22Rv1 (cell line): ENCODE results near the gene TXNDC15.
"Not testable (repeated sequence)": the region's sequence is repeated elsewhere in the genome, so short reads cannot be mapped to it uniquely, and the experiment has no call there.

Source experiments
- H3K27ac ChIP-seq: fragments of 450-650 bp; 2 replicates; pipeline ENCODE4 v1.5.1; 2017
- ZFX ChIP-seq: fragments of 450-650 bp; IDR thresholded peaks from 2 replicates; pipeline ENCODE4 v1.6.1; 2017; ENCODE audit warnings: antibody characterized with exemption, borderline replicate concordance
- TF ChIP-seq, protein P1 (sequence below): fragments of 450-650 bp; IDR thresholded peaks from 2 replicates; pipeline ENCODE4 v1.5.1; 2017; ENCODE audit warnings: mild to moderate bottlenecking

TXNDC15 gene

DNA sequence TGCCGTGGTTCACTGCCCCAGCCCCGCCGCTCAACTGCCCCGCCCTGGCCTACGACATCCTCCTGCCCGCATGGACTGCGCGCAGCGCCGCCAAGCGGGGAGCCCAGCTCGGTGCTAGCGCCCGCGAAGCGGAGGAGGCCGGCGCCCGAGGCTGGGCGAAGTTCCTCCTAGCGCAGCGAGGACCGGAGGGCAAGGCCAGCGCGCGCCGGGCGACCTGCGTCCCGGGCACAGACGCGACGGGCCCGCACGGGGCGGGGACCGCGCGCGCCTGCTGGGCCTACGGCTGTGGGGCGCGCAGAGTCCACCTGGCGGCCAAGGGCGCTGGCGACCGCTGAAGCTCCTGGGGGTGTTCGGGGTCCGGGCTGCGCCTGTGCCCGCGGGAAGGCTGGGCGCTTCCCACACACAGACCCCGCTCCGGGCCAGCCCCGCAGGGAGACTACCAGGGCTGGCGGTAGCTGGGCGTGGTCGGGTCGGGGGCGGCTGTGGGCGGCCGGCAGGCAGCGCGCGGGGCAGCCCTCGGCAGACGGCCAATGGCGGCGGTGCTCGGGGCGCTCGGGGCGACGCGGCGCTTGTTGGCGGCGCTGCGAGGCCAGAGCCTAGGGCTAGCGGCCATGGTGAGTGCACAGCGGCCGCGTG, 30.6 kb downstream of the TXNDC15 start, which contains the start of gene PCBD2:
Gene PCBD2 (plus strand): TSS at position 522 of the 636 bp plus-strand sequence. CDS start 9 bp downstream, at position 531.
- TF ChIP-seq ZFX: no peak
- TF ChIP-seq, protein P1, sequence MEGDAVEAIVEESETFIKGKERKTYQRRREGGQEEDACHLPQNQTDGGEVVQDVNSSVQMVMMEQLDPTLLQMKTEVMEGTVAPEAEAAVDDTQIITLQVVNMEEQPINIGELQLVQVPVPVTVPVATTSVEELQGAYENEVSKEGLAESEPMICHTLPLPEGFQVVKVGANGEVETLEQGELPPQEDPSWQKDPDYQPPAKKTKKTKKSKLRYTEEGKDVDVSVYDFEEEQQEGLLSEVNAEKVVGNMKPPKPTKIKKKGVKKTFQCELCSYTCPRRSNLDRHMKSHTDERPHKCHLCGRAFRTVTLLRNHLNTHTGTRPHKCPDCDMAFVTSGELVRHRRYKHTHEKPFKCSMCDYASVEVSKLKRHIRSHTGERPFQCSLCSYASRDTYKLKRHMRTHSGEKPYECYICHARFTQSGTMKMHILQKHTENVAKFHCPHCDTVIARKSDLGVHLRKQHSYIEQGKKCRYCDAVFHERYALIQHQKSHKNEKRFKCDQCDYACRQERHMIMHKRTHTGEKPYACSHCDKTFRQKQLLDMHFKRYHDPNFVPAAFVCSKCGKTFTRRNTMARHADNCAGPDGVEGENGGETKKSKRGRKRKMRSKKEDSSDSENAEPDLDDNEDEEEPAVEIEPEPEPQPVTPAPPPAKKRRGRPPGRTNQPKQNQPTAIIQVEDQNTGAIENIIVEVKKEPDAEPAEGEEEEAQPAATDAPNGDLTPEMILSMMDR: peak; percentile 96
- peak within 1 kb of the TSS; percentile 100 for H3K27ac ChIP-seq

DNA sequence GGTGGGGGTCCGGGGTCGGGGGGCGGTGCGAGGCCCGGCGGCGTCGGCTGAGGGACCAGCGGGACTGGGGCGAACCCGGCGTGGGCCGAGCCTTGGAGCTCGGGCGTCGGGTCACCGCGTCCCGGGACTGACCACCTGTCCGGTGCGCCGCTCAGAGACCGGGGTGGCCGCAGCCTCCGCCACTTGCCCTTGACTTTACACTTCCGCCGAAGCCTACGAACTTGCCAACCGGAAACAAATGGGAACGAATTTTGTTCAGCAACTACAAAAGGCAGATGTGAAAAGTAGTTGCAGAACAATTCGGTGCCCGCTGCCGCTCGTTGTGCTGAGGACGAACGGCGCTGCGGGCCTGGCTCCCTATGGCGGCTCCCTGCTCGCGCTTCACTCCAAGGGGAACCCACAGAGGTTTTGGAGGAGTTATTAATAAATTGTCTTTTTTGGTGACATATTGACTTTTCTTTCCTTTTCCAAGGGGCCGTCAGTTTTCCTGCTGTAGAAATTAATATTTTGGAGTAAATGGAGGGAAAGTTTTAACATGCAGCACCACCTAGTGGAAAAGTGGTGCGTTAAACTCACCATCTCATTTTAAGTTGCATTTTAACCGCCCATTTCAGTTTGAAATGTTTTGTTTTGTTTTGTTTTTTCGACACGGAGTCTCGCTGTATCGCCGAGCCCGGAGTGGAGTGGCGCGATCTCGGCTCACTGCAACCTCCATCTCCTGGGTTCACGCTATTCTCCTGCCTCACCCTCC, 31.2 kb downstream of the TXNDC15 start:
- H3K27ac ChIP-seq: peak overlapping the region; percentile 100
- TF ChIP-seq, protein P1: peak; percentile 84
- TF ChIP-seq ZFX: no peak

DNA sequence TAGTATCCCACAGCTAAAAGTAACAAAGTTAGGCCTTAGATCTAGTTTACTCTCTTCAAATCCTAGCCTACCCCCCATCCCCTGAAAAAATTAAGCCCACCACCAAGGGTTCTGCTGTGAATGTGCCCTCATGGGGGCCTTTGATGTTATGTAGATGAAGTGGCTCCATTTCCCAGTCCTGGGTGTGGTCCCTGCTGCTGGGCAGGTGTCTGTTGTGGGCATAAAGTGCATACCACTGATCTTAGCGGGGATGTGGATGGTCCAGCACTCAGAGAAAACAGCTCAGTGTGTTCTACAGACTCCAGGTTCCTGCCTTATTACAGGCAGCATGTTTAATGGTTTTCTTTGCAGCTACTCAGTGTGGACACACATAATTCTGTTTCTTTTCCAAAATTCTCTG, 32.6 kb downstream of the TXNDC15 start:
- no peak for TF ChIP-seq ZFX
- TF ChIP-seq, protein P1: no peak
- H3K27ac ChIP-seq: no peak overlapping the region

DNA sequence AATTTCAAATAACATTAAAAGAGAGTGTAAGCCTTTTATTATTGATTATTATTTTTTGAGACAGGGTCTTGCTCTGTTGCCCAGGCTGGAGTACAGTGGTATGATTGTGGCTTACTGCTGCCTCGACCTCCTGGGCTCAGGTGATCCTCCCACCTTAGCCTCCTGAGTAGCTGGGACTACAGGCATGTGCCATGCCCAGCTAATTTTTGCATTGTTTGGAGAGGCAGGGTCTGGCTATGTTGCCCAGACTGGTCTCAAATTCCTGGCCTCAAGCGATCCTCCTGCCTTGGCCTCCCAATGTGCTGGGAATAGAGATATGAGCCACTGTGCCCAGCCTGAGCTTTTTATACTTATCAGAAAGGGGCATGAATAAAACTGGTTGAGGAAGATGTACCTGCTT, 36.6 kb downstream of the TXNDC15 start:
- H3K27ac ChIP-seq: not testable (repeated sequence)

DNA sequence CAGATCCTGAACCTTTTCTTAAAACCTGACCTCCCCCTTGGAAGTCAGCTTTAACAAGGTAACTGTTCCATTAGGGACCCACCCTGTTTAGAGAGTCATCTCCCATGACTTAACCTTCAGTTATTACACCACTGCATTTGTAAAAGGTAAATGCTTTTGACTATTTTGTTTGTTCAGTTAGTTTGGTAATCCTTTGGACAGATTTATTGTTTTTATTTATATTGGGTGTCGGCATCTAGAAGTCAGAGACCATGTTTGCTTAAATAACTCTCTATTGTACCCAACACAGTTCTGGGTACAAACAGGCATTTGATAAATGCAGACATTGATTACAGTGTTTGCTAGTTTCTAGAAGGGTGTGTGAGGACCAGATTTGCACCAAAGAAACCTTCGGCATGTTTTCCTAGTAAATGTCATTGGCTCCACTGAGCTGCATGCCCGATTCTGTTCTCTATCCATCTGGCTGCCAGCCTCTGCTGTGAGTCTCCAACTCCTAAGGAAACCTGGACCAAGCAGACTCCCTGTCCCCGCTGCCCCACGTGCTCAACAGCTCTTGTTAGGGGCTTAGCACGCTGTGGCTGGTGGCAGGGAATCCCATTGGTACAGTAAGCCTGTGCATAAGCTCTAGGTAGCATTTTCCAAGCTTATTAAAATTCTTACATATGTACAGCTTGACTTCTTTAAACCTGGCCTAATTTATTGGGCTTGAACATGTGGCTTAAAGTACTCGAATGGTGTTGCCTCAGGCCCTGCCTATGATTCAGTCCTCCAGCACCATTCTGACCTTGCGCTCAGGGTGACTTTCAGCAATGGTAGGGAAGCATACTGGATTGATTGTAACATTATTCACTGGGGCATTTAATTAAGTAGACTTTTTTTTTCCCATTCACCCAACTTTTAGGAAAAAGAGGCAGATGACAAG, 37.4 kb downstream of the TXNDC15 start:
- no peak for TF ChIP-seq ZFX
- TF ChIP-seq, protein P1: no peak
- H3K27ac ChIP-seq: no peak overlapping the region

- TF ChIP-seq, protein P1: no peak
- TF ChIP-seq ZFX: no peak
Measured at GRCh38 chr5:134913254-134913653, 39.1 kb downstream of the TXNDC15 start.

DNA sequence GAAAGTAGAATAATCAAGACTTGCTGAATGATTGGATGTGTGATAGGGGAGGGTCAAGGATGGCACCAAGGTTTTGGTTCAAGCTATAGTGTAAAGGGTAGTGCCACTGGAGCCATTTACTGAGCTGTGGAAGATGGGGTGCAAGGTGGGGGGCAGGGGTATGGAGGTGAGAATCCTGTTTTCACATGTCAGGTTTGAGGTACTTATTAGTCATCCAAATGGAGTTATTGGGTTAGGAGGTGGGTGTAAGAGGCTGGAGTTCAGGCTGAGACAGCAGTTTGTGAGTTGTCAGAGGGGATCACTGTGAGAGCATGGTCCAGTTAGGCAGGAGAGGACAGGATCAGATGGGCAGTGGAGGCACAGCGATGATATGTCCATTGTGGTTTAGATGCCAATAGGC, 39.6 kb downstream of the TXNDC15 start:
- no peak for TF ChIP-seq ZFX
- TF ChIP-seq, protein P1: no peak
- H3K27ac ChIP-seq: no peak overlapping the region

More at GRCh38 chr5:134913254-134913653, 39.1 kb downstream of the TXNDC15 start:
- H3K27ac ChIP-seq: no peak overlapping the region
